ENCODE data around the gene LHFPL6. TPM values are rescaled to one million over a fixed set of nuclear protein-coding genes. Genes with fewer than 3 reads are reported as not detected.

The LHFPL6 gene
- total RNA-seq, 2 donors from 2014 or later: 7.5 to 40.0 TPM

- 43% methylated on average over 5 of the region's 5 CpGs for WGBS
- no peaks in the 10 kb centered on the region for H3K27me3 ChIP-seq (replicated peaks; ENCODE audit: insufficient read depth)
- no peaks in the 10 kb centered on the region for H3K36me3 ChIP-seq
- no peaks in the 10 kb centered on the region for H3K9me3 ChIP-seq
- TF ChIP-seq POLR2AphosphoS5 (IDR thresholded peaks at IDR 0.05) (peak; percentile 11), CTCF (IDR thresholded peaks at IDR 0.05) (no peak)
- no peaks in the 10 kb centered on the region for H3K4me1 ChIP-seq (replicated peaks)
- no peak overlapping the region for H3K4me3 ChIP-seq
- intact Hi-C loops (cut with DNase I): no loop called here
- H3K27ac ChIP-seq: no peak overlapping the region
- DNase-seq (ENCODE audit: low spot score): no peak
Observed at GRCh38 chr13:39407786-39408185, 195.2 kb downstream of the LHFPL6 start.

- Histone ChIP-seq H3K4me1 (replicated peaks) (no peaks in the 10 kb centered on the region), H3K27me3 (replicated peaks; ENCODE audit: insufficient read depth) (no peaks in the 10 kb centered on the region), H3K27ac (no peak overlapping the region), H3K9me3 (no peaks in the 10 kb centered on the region), H3K36me3 (no peaks in the 10 kb centered on the region), H3K4me3 (no peak overlapping the region)
- TF ChIP-seq POLR2AphosphoS5 (IDR thresholded peaks at IDR 0.05): no peak
- TF ChIP-seq CTCF (IDR thresholded peaks at IDR 0.05): no peak
- TF ChIP-seq POLR2A (IDR thresholded peaks at IDR 0.05): no peak
- intact Hi-C loops (cut with DNase I): no loop called here
- DNase-seq (ENCODE audit: low spot score): no peak
Observed at GRCh38 chr13:39407138-39407537, 195.9 kb downstream of the LHFPL6 start.

GRCh38 chr13:39406688-39407087 is 196.3 kb downstream of the LHFPL6 start:
- H3K27me3 ChIP-seq (replicated peaks; ENCODE audit: insufficient read depth): no peaks in the 10 kb centered on the region
- H3K4me1 ChIP-seq (replicated peaks): no peaks in the 10 kb centered on the region
- intact Hi-C loops (cut with DNase I): no loop called here
- no peak for DNase-seq (ENCODE audit: low spot score)
- H3K4me3 ChIP-seq: no peak overlapping the region
- 97% methylated on average over 1 of the region's 1 CpG for WGBS
- H3K27ac ChIP-seq: no peak overlapping the region
- TF ChIP-seq CTCF (IDR thresholded peaks at IDR 0.05) (peak in 1 of 4 experiments; percentile 15), POLR2A (IDR thresholded peaks at IDR 0.05) (no peak)
- H3K9me3 ChIP-seq: no peaks in the 10 kb centered on the region
- no peaks in the 10 kb centered on the region for H3K36me3 ChIP-seq

- TF ChIP-seq POLR2A (IDR thresholded peaks at IDR 0.05): no peak
- no peak for TF ChIP-seq CTCF (IDR thresholded peaks at IDR 0.05)
- TF ChIP-seq POLR2AphosphoS5 (IDR thresholded peaks at IDR 0.05): no peak
Observed at GRCh38 chr13:39405596-39406205, 197.3 kb downstream of the LHFPL6 start.

GRCh38 chr13:39405107-39405506 is 197.9 kb downstream of the LHFPL6 start:
- Histone ChIP-seq H3K4me3 (no peak overlapping the region), H3K9me3 (no peaks in the 10 kb centered on the region), H3K27me3 (replicated peaks; ENCODE audit: insufficient read depth) (no peaks in the 10 kb centered on the region), H3K36me3 (no peaks in the 10 kb centered on the region), H3K27ac (no peak overlapping the region), H3K4me1 (replicated peaks) (no peaks in the 10 kb centered on the region)
- TF ChIP-seq POLR2A (IDR thresholded peaks at IDR 0.05) (no peak), CTCF (IDR thresholded peaks at IDR 0.05) (no peak), POLR2AphosphoS5 (IDR thresholded peaks at IDR 0.05) (no peak)
- 93% methylated on average over 2 of the region's 2 CpGs for WGBS
- intact Hi-C loops (cut with DNase I): no loop called here
- DNase-seq (ENCODE audit: low spot score): no peak

More at GRCh38 chr13:39405596-39406205, 197.3 kb downstream of the LHFPL6 start:
- Histone ChIP-seq H3K4me1 (replicated peaks) (no peaks in the 10 kb centered on the region), H3K36me3 (no peaks in the 10 kb centered on the region), H3K27me3 (replicated peaks; ENCODE audit: insufficient read depth) (no peaks in the 10 kb centered on the region), H3K27ac (no peak overlapping the region), H3K9me3 (no peaks in the 10 kb centered on the region), H3K4me3 (no peak overlapping the region)
- intact Hi-C loops (cut with DNase I): no loop called here
- 73% methylated on average over 7 of the region's 7 CpGs for WGBS
- no peak for DNase-seq (ENCODE audit: low spot score)

All from prostate gland (tissue), 2 donors.